ENCODE measurements around the gene TCP11.
"Not testable (repeated sequence)": the region's sequence is repeated elsewhere in the genome, so short reads cannot be mapped to it uniquely, and the experiment has no call there.

The TCP11 gene

GRCh38 chr6:35142588-35143569 is 1.7 kb upstream of the TCP11 start:
- no peak for DNase-seq

- no peak for DNase-seq
These were observed 516 bp downstream of the TCP11 start for GRCh38 chr6:35140639-35141006.

GRCh38 chr6:35139924-35140638 is 1.1 kb downstream of the TCP11 start:
- DNase-seq = no peak

- no peak for DNase-seq
These were observed 1.7 kb downstream of the TCP11 start for GRCh38 chr6:35139470-35139869.

GRCh38 chr6:35138191-35138590 is 2.9 kb downstream of the TCP11 start:
- not testable (repeated sequence) for DNase-seq

GRCh38 chr6:35136185-35136584 is 5.0 kb downstream of the TCP11 start:
- no peak for DNase-seq

GRCh38 chr6:35128496-35128895 is 12.6 kb downstream of the TCP11 start:
- peak; percentile 8 for DNase-seq

- DNase-seq = no peak
These were observed 13.1 kb downstream of the TCP11 start for GRCh38 chr6:35128042-35128441.

GRCh38 chr6:35124356-35124755 is 16.8 kb downstream of the TCP11 start:
- no peak for DNase-seq

GRCh38 chr6:35120746-35121145 is 20.4 kb downstream of the TCP11 start:
- DNase-seq = no peak

GRCh38 chr6:35108309-35108885 is 32.7 kb downstream of the TCP11 start:
- DNase-seq = no peak

- not testable (repeated sequence) for DNase-seq
These were observed 33.4 kb downstream of the TCP11 start for GRCh38 chr6:35107761-35108160.

- not testable (repeated sequence) for DNase-seq
These were observed 33.9 kb downstream of the TCP11 start for GRCh38 chr6:35107208-35107607.

- not testable (repeated sequence) for DNase-seq
These were observed 35.1 kb downstream of the TCP11 start for GRCh38 chr6:35106061-35106460.

- DNase-seq = no peak
These were observed 36.1 kb downstream of the TCP11 start for GRCh38 chr6:35105078-35105477.

GRCh38 chr6:35099116-35099515 is 42.0 kb downstream of the TCP11 start:
- no peak for DNase-seq

GRCh38 chr6:35096129-35096862 is 44.8 kb downstream of the TCP11 start:
- peak; percentile 13 for DNase-seq

GRCh38 chr6:35094183-35094582 is 47.0 kb downstream of the TCP11 start:
- no peak for DNase-seq

- DNase-seq = no peak
These were observed 47.4 kb downstream of the TCP11 start for GRCh38 chr6:35093783-35094182.

- DNase-seq = no peak
These were observed 48.1 kb downstream of the TCP11 start for GRCh38 chr6:35093118-35093445.

- peak; percentile 26 for DNase-seq
These were observed 48.6 kb downstream of the TCP11 start for GRCh38 chr6:35092362-35093117.
